ENCODE data around the gene SMYD3. TPM values are rescaled to one million over a fixed set of nuclear protein-coding genes. Genes with fewer than 3 reads are reported as not detected.

SMYD3 gene
- total RNA-seq, 4 donors from 2014 or later = 15.6 to 21.1 (median 18.4) TPM

GRCh38 chr1:246318622-246319021, 188.5 kb downstream of the SMYD3 start:
- no peak for TF ChIP-seq CTCF (IDR thresholded peaks at IDR 0.05; ENCODE audit: low read depth)

- no peak for TF ChIP-seq CTCF (IDR thresholded peaks at IDR 0.05; ENCODE audit: low read depth)
These were observed 189.1 kb downstream of the SMYD3 start for GRCh38 chr1:246318036-246318359.

DNA sequence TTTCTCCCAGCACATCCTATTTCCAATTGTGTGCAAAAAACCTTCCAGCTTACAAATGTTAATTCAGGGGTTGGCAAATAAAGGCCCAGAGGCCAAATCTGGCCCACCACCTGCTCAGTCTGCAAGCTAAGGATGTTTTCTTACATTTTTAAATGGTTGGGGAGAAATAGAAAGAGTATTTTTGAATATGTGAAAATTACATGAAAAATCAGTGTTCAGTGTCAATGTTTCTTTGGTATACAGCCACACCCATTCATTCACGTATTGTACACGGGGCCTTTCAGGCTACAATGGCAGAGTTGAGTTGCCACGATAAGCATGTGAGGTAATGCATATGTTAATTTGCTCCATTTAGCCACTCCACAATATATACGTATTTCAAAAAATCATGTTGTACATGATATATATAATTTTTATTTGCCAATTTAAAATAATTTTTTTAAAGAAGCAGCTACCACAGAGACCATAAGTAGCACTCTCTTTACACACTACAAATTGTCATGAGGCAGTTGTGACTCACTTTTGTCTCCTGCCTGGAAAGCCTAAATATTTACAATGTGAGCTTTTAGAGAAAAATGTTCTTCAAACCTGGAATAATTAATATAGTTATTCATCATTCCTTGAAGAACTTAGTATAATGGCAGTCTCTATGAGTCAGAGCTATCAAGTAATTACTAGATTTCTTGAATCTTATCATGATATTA, 189.6 kb downstream of the SMYD3 start:
- TF ChIP-seq CTCF (IDR thresholded peaks at IDR 0.05; ENCODE audit: low read depth) = no peak

GRCh38 chr1:246311461-246311860, 195.6 kb downstream of the SMYD3 start:
- TF ChIP-seq CTCF (IDR thresholded peaks at IDR 0.05; ENCODE audit: low read depth) = no peak

- TF ChIP-seq CTCF (IDR thresholded peaks at IDR 0.05; ENCODE audit: low read depth) = no peak
These were observed 197.7 kb downstream of the SMYD3 start for GRCh38 chr1:246309247-246309884.

DNA sequence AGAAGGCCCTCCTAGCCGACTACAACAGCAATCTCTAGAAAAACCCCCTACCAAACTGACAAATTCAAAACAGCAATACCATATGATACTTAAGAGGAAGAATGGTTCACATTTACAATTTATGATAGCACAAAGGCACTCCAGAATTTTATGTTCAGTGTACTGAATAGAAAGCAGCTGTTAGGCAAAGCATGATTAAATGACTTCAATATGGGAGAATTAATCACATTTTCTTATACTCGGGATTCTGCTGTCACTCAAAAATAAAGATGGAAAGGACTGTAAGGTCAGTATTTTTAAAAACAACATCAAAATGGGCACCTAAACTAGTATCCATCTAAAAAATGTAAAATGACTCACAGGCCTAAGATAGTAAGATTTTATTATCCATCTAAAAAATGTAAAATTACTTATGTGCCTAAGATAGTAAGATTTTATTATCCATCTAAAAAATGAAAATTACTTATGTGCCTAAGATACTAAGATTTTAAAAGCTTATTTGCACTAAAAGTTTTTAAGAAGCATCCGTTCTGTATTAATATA, 198.5 kb downstream of the SMYD3 start:
- no peak for TF ChIP-seq CTCF (IDR thresholded peaks at IDR 0.05; ENCODE audit: low read depth)

GRCh38 chr1:246306415-246307037, 200.6 kb downstream of the SMYD3 start:
- no peak for TF ChIP-seq CTCF (IDR thresholded peaks at IDR 0.05; ENCODE audit: low read depth)
